MV-4-11 (cell line): Measurements from ENCODE around the gene XRCC5.

Experiments used
- DNase-seq: peaks from one replicate; lab custom pipeline; 2025; lab: John Stamatoyannopoulos, UW

Gene XRCC5

GRCh38 chr2:216232721-216233120 lies 123.6 kb downstream of the XRCC5 start:
- no peak for DNase-seq

DNA sequence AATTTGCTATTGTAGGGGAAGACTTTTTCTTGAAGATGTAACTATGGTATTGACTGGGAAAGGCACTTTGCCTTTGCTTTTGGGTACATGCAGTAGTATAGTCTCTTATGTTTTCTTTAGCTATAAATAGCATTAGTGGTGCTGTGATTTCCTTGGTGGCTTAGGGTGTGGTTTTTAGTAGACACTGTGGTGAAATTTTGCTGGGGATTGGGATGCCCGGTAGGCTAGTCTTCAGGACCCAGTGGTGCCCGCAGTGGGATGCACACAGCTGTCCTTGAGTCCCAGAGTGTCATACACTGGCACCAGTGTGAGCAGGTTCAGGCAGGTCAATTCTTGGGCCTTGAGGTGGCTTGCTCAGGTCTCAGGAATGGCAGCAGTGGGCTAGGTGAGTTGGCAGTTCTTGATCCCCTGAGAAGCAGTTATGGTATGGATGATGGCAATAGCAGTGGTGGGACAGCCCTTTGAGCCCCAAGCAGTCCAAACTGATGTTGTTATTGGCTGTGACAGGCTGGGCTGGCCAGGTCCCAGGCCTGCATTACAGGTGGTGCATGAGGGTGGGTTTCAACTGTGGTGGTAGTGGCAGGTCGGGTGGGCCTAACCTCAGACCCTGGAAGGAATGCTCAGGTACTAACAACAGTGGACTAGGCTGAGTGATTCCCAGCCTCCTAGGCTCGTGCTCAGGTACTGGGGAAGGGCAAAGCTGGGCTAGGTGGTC lies 124.3 kb downstream of the XRCC5 start:
- no peak for DNase-seq

DNA sequence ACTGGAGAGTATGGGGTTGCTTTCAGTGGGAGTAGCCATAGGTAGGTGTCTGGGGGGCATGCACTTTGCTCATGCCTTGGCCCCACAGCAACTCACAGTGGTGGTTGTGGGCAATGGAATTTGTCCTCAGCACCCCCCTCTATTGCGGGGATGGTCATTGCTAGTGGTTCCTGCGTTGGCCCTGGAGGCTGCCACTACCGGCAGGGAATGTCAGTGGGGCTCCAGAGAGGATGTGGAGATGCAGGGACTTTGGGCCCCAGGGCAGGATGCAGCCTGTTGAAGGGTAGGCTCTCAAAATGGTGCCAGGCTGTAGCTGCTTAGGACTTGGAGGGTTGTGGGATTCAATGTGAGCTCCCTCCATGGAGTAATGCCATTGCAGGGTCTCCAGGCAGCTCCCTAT lies 125.0 kb downstream of the XRCC5 start:
- no peak for DNase-seq

- no peak for DNase-seq
Observed at GRCh38 chr2:216235462-216235861, 126.3 kb downstream of the XRCC5 start.

GRCh38 chr2:216235896-216236295 lies 126.7 kb downstream of the XRCC5 start:
- no peak for DNase-seq

GRCh38 chr2:216236486-216236885 lies 127.3 kb downstream of the XRCC5 start:
- no peak for DNase-seq

- DNase-seq = no peak
Observed at GRCh38 chr2:216242365-216242764, 133.2 kb downstream of the XRCC5 start.

DNA sequence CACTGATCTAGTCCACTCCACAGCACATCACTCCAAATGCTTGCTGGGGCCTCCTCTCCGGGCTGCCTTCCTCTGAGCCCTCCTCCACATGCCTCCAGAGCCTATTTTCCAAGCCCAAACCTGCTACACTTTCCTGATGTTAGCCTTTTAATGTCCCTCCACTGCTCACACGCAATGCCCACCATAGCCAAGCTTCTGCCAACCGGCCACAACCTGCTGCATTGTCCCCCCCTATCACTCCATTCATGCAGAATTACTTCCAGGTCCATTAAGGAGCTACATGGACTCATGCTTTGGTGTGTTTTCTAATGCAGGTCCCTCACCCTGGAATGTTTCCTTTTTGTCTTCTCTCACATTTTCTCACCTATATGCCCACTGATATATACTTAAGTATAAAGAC lies 133.9 kb downstream of the XRCC5 start:
- no peak for DNase-seq

DNA sequence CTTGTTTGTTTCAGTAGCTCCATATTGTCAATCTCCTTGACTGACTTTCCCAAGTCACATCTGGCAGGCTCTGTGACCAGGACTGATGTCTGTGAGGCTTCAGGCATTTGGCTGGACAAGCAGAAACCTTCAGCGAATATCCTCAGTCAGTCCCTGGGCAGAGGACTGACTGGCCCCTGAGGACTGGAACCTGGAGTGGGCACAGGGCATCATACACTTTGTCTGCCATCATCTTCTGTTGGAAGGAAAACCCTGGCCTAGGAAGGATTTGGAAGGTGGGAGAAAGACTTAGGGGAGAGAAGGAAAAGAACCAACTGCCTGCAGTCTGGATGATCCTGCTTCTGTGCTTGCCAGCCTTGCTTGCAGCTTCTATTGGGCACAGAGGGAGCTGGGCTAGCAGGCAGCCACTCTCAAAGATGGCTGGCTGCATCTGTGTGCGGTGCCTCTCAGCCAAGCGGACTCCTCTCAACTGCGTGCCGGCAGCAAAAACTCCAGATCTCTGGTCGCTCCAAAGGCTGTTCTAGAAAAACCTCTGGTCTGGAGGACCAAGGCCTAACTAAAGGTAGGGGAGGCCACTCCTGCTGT lies 136.3 kb downstream of the XRCC5 start:
- no peak for DNase-seq

DNA sequence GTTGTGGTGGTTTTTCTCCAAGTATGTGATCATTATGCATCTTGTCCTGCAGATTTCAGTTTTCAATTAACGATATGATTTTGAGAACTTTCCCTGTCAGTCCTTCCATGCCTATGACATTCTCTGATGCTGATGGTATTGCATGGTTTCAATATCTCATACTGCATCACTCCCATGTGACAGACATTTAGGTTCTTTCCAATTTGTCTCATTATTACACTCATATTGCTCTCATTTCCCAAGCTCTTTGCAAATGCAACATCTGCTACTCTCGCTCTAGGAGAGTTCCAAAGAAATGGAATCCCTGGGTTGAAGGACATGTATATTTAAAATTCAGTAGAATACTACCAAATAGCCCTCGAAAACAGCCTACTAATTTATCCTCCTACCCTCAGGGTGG lies 137.6 kb downstream of the XRCC5 start:
- no peak for DNase-seq
